Measurements from ENCODE around the gene GPSM1.
"Not testable (repeated sequence)": the region's sequence is repeated elsewhere in the genome, so short reads cannot be mapped to it uniquely, and the experiment has no call there.

The GPSM1 gene

GRCh38 chr9:136401173-136401922 is 74.0 kb downstream of the GPSM1 start:
- DNase-seq: no peak

- DNase-seq: no peak
Observed at GRCh38 chr9:136402067-136402466, 74.7 kb downstream of the GPSM1 start.

GRCh38 chr9:136403538-136403914 is 76.2 kb downstream of the GPSM1 start:
- DNase-seq: no peak

GRCh38 chr9:136403915-136404800 is 76.8 kb downstream of the GPSM1 start:
- DNase-seq: no peak

GRCh38 chr9:136404801-136405136 is 77.4 kb downstream of the GPSM1 start:
- DNase-seq: no peak

- DNase-seq: no peak
Observed at GRCh38 chr9:136405481-136405880, 78.1 kb downstream of the GPSM1 start.

GRCh38 chr9:136405904-136406303 is 78.6 kb downstream of the GPSM1 start:
- not testable (repeated sequence) for DNase-seq

- DNase-seq: not testable (repeated sequence)
Observed at GRCh38 chr9:136407061-136407460, 79.7 kb downstream of the GPSM1 start.

- no peak for DNase-seq
Observed at GRCh38 chr9:136407911-136408310, 80.6 kb downstream of the GPSM1 start.
